ENCODE data around the gene BCL11A.

Gene BCL11A

GRCh38 chr2:60535685-60536312, 17.7 kb downstream of the BCL11A start:
- H2AFZ ChIP-seq (ENCODE audit: low read depth, low read length), result no peak overlapping the region
- H2BK12ac ChIP-seq (ENCODE audit: low read length in 2 of 2), result no peak overlapping the region
- no peaks in the 10 kb centered on the region for H3K9me3 ChIP-seq (ENCODE audit: control insufficient read depth, low read length)
- no peaks in the 10 kb centered on the region for H3K36me3 ChIP-seq (ENCODE audit: control insufficient read depth in 1 of 2, insufficient read depth in 2 of 2, low read depth in 1 of 2, low read length in 2 of 2)
- H3K27me3 ChIP-seq (ENCODE audit: control insufficient read depth in 1 of 2, insufficient read depth in 1 of 2, low read length in 2 of 2), result peaks cover 0 to 79% of the 10 kb centered on the region in 2 experiments
- no peak overlapping the region for H4K8ac ChIP-seq (ENCODE audit: low read length)
- peaks cover 13% of the 10 kb centered on the region for H3K79me1 ChIP-seq (replicated peaks; ENCODE audit: low read length, poor library complexity, severe bottlenecking)
- no peak overlapping the region for H3K4me3 ChIP-seq (ENCODE audit: insufficient read depth in 1 of 2, low read depth in 1 of 2, low read length in 2 of 2)
- no peak overlapping the region for H3K18ac ChIP-seq (ENCODE audit: low read depth in 1 of 2, low read length in 2 of 2)
- H2BK120ac ChIP-seq (ENCODE audit: low read depth, low read length), result no peak overlapping the region
- no peak for DNase-seq
- H3K4me1 ChIP-seq (ENCODE audit: control insufficient read depth, insufficient read depth, low read depth, low read length), result peaks cover 8% of the 10 kb centered on the region
- no peak overlapping the region for H3K9ac ChIP-seq (ENCODE audit: low read length)
- H2BK15ac ChIP-seq (ENCODE audit: low read depth, poor library complexity, severe bottlenecking), result no peak overlapping the region
- H3K27ac ChIP-seq (ENCODE audit: low read length, poor library complexity, severe bottlenecking), result no peak overlapping the region
- no peak overlapping the region for H3K4ac ChIP-seq (ENCODE audit: low read depth in 1 of 2, low read length in 2 of 2)
- H3K4me2 ChIP-seq (ENCODE audit: low read length, poor library complexity, severe bottlenecking), result no peak overlapping the region
- no peak overlapping the region for H4K91ac ChIP-seq (ENCODE audit: low read length)
- H2AK5ac ChIP-seq (ENCODE audit: low read length, severe bottlenecking), result no peak overlapping the region
- 87% methylated on average over 7 of the region's 11 CpGs for WGBS
- no peak overlapping the region for H2BK5ac ChIP-seq (ENCODE audit: low read depth, low read length, poor library complexity, severe bottlenecking)
- no peak overlapping the region for H3K14ac ChIP-seq (ENCODE audit: low read length in 2 of 2)
- H3K23ac ChIP-seq (ENCODE audit: low read length in 2 of 2), result no peak overlapping the region

DNA sequence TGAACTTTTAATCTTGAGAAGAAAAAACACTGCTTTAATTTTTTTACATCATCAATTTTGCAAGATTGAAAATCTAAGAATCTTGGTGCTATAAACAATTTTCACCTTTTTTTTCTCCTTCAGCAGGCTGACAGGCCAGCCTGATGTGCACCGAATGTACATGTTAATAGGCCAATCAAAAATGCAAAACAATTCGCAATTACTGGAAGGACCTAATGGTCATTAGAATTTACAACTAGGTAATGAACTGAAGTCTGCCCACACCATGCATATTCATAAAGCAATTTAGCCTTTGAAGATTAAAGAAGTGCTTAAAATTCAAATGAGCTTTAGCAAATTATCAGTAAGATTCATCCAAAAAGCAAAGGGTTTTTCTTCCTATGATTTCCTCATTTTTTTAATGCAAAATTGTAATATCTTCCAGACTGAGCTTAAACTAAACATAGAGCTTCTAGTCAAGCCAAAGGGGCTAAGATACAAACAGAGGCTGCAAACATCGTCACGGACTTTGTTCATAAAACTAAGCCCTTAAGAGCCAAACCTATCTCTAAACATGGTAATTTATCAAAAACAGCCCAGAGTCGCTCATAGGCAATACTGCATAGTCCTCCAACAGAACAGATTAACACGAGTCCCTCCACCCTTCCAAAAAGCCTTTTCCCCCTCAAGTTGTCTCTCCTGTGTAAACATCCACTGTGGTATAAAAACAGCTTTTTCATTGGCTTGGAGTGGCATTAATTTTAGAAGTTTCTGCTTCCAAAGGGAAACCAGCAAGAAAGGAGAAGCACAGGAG, 18.4 kb downstream of the BCL11A start:
- no peak overlapping the region for H4K91ac ChIP-seq (ENCODE audit: low read length)

DNA sequence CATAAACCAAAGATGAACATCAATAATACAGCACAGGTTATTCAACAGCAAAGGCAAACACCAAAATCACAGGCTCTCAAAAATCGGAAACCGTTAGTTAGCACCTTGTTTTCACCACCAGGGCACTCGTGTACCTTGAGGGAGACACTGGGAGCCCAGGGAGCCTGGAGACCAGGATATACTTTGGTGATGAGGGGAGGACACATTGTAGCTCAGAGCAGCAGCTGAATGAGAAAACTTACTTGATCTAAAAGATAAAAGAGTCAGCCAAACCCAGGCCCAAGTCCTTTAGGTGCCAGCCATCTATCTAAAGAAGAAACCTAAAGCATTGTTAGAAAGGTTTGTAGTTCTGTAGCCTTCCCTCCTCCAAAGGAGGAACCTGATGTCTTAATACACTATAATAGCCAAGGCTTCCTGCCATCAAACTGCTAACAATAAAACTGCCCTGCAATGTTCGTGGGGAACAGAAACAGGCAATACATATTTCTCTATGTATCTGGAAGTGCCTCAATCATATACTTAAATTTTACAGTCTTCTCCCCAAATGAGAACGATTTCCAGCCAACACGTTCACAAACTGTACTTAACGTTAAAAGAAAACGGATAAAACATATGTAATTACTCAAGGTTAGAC, 19.3 kb downstream of the BCL11A start:
- Histone ChIP-seq H3K14ac (ENCODE audit: low read length in 2 of 2) (no peak overlapping the region), H3K79me1 (replicated peaks; ENCODE audit: low read length, poor library complexity, severe bottlenecking) (peaks cover 13% of the 10 kb centered on the region), H3K9me3 (ENCODE audit: control insufficient read depth, low read length) (no peaks in the 10 kb centered on the region), H4K8ac (ENCODE audit: low read length) (no peak overlapping the region), H2BK12ac (ENCODE audit: low read length in 2 of 2) (no peak overlapping the region), H3K23ac (ENCODE audit: low read length in 2 of 2) (no peak overlapping the region), H3K36me3 (ENCODE audit: control insufficient read depth in 1 of 2, insufficient read depth in 2 of 2, low read depth in 1 of 2, low read length in 2 of 2) (no peaks in the 10 kb centered on the region), H3K4me3 (ENCODE audit: insufficient read depth in 1 of 2, low read depth in 1 of 2, low read length in 2 of 2) (no peak overlapping the region), H3K4me2 (ENCODE audit: low read length, poor library complexity, severe bottlenecking) (no peak overlapping the region), H3K27ac (ENCODE audit: low read length, poor library complexity, severe bottlenecking) (no peak overlapping the region), H3K27me3 (ENCODE audit: control insufficient read depth in 1 of 2, insufficient read depth in 1 of 2, low read length in 2 of 2) (peaks cover 0 to 85% of the 10 kb centered on the region in 2 experiments), H2AK5ac (ENCODE audit: low read length, severe bottlenecking) (no peak overlapping the region), H2BK120ac (ENCODE audit: low read depth, low read length) (no peak overlapping the region), H2BK15ac (ENCODE audit: low read depth, poor library complexity, severe bottlenecking) (no peak overlapping the region), H3K4me1 (ENCODE audit: control insufficient read depth, insufficient read depth, low read depth, low read length) (peaks cover 16% of the 10 kb centered on the region), H3K4ac (ENCODE audit: low read depth in 1 of 2, low read length in 2 of 2) (no peak overlapping the region), H2BK5ac (ENCODE audit: low read depth, low read length, poor library complexity, severe bottlenecking) (no peak overlapping the region), H3K9ac (ENCODE audit: low read length) (no peak overlapping the region), H2AFZ (ENCODE audit: low read depth, low read length) (no peak overlapping the region), H3K18ac (ENCODE audit: low read depth in 1 of 2, low read length in 2 of 2) (no peak overlapping the region), H4K91ac (ENCODE audit: low read length) (no peak overlapping the region)
- WGBS, result 80% methylated on average over 7 of the region's 8 CpGs
- DNase-seq, result no peak

More for the DNA sequence above, 18.4 kb downstream of the BCL11A start:
- Histone ChIP-seq H2AFZ (ENCODE audit: low read depth, low read length) (no peak overlapping the region), H2BK120ac (ENCODE audit: low read depth, low read length) (no peak overlapping the region), H4K8ac (ENCODE audit: low read length) (no peak overlapping the region), H2AK5ac (ENCODE audit: low read length, severe bottlenecking) (no peak overlapping the region), H3K9ac (ENCODE audit: low read length) (no peak overlapping the region), H3K79me1 (replicated peaks; ENCODE audit: low read length, poor library complexity, severe bottlenecking) (peaks cover 13% of the 10 kb centered on the region), H3K4ac (ENCODE audit: low read depth in 1 of 2, low read length in 2 of 2) (no peak overlapping the region), H2BK15ac (ENCODE audit: low read depth, poor library complexity, severe bottlenecking) (no peak overlapping the region), H2BK5ac (ENCODE audit: low read depth, low read length, poor library complexity, severe bottlenecking) (no peak overlapping the region), H3K27ac (ENCODE audit: low read length, poor library complexity, severe bottlenecking) (no peak overlapping the region), H3K4me1 (ENCODE audit: control insufficient read depth, insufficient read depth, low read depth, low read length) (peaks cover 11% of the 10 kb centered on the region), H2BK12ac (ENCODE audit: low read length in 2 of 2) (no peak overlapping the region), H3K4me3 (ENCODE audit: insufficient read depth in 1 of 2, low read depth in 1 of 2, low read length in 2 of 2) (no peak overlapping the region), H3K4me2 (ENCODE audit: low read length, poor library complexity, severe bottlenecking) (no peak overlapping the region), H3K14ac (ENCODE audit: low read length in 2 of 2) (no peak overlapping the region), H3K9me3 (ENCODE audit: control insufficient read depth, low read length) (no peaks in the 10 kb centered on the region), H3K18ac (ENCODE audit: low read depth in 1 of 2, low read length in 2 of 2) (no peak overlapping the region), H3K36me3 (ENCODE audit: control insufficient read depth in 1 of 2, insufficient read depth in 2 of 2, low read depth in 1 of 2, low read length in 2 of 2) (no peaks in the 10 kb centered on the region), H3K23ac (ENCODE audit: low read length in 2 of 2) (no peak overlapping the region), H3K27me3 (ENCODE audit: control insufficient read depth in 1 of 2, insufficient read depth in 1 of 2, low read length in 2 of 2) (peaks cover 0 to 79% of the 10 kb centered on the region in 2 experiments)
- WGBS, result 58% methylated on average over 6 of the region's 6 CpGs
- no peak for DNase-seq

All from mesenchymal stem cell (in vitro differentiated cells and primary cell).